ENCODE data around the gene CD68.

- TF ChIP-seq GATA2 (IDR thresholded peaks at IDR 0.05; ENCODE audit: low read depth, low read length) (no peak), GATA3 (IDR thresholded peaks at IDR 0.05; ENCODE audit: low read depth, low read length) (no peak)
These were observed 21.5 kb upstream of the CD68 start for GRCh38 chr17:7557775-7558543.
